Loucy (cell line): ENCODE data around the gene LRRC14B.

Experiments
- H2AFZ ChIP-seq: fragments of 200-600 bp; sonication (generic); 2 replicates; pipeline ENCODE4 v1.6.0; 2016; ENCODE audit warnings: antibody characterized with exemption, mild to moderate bottlenecking, low read length, moderate library complexity
- H3F3A ChIP-seq: fragments of 200-600 bp; 2 replicates; pipeline ENCODE4 v1.6.0; 2016; ENCODE audit warnings: antibody characterized with exemption, low read depth, mild to moderate bottlenecking
- H3K27me3 ChIP-seq: fragments of 200-600 bp; sonication (generic); 2 replicates; pipeline ENCODE4 v1.6.1; 2014; ENCODE audit warnings: low read length, mild to moderate bottlenecking; ENCODE audit not compliant: insufficient read depth, poor library complexity, severe bottlenecking
- H3K36me3 ChIP-seq: fragments of 200-600 bp; sonication (generic); 2 replicates; pipeline ENCODE4 v1.6.1; 2016; ENCODE audit warnings: low read length; ENCODE audit not compliant: insufficient read depth
- H3K4me1 ChIP-seq: fragments of 200-600 bp; sonication (generic); 2 replicates; pipeline ENCODE4 v1.5.1; 2014; ENCODE audit warnings: low read length, mild to moderate bottlenecking; ENCODE audit not compliant: insufficient read depth, poor library complexity, severe bottlenecking
- H3K4me2 ChIP-seq: fragments of 200-600 bp; sonication (generic); 2 replicates; pipeline ENCODE4 v1.6.0; 2014; ENCODE audit warnings: antibody characterized with exemption, low read length, low read depth, mild to moderate bottlenecking; ENCODE audit not compliant: poor library complexity, severe bottlenecking
- H3K4me3 ChIP-seq: fragments of 200-600 bp; sonication (generic); 2 replicates; pipeline ENCODE4 v1.5.1; 2014; ENCODE audit warnings: low read length, mild to moderate bottlenecking, mixed read lengths; ENCODE audit not compliant: poor library complexity, severe bottlenecking
- H3K79me2 ChIP-seq: fragments of 200-600 bp; sonication (generic); 2 replicates; pipeline ENCODE4 v1.6.1; 2014; ENCODE audit warnings: low read length; ENCODE audit not compliant: insufficient read depth
- H3K9ac ChIP-seq: fragments of 200-600 bp; sonication (generic); 2 replicates; pipeline ENCODE4 v1.6.0; 2014; ENCODE audit warnings: mild to moderate bottlenecking, low read depth, low read length, moderate library complexity; ENCODE audit not compliant: poor library complexity, severe bottlenecking
- H3K9me2 ChIP-seq: fragments of 200-600 bp; sonication (generic); replicated peaks from 2 replicates; pipeline ENCODE4 v1.6.1; 2016; ENCODE audit warnings: low read depth, low read length, mixed read lengths
- H3K9me3 ChIP-seq: fragments of 200-600 bp; sonication (generic); 2 replicates; pipeline ENCODE4 v1.6.1; 2014; ENCODE audit warnings: mild to moderate bottlenecking, antibody characterized with exemption, low read length, low read depth; ENCODE audit not compliant: insufficient read depth
- H4K20me1 ChIP-seq: fragments of 200-600 bp; sonication (generic); 2 replicates; pipeline ENCODE4 v1.6.0; 2014; ENCODE audit warnings: antibody characterized with exemption, low read length, mild to moderate bottlenecking; ENCODE audit not compliant: insufficient read depth, poor library complexity, severe bottlenecking
- CTCF ChIP-seq: fragments of 200-600 bp; sonication (generic); conservative IDR thresholded peaks from 2 replicates; pipeline ENCODE4 v1.5.1; 2014; ENCODE audit warnings: mild to moderate bottlenecking, antibody characterized with exemption, low read length
- EZH2phosphoT487 ChIP-seq: fragments of 200-600 bp; IDR thresholded peaks from 2 replicates; pipeline ENCODE4 v1.6.1; 2018; ENCODE audit warnings: antibody characterized with exemption, mild to moderate bottlenecking, moderate library complexity, borderline replicate concordance

Gene LRRC14B

GRCh38 chr5:191949-192690, 825 bp downstream of the LRRC14B start:
- Histone ChIP-seq H3K4me1 (peaks cover 52% of the 10 kb centered on the region), H3K9ac (no peak overlapping the region)

GRCh38 chr5:192691-192969, 1.3 kb downstream of the LRRC14B start:
- H3K4me2 ChIP-seq, result no peak overlapping the region
- H2AFZ ChIP-seq, result no peak overlapping the region
- no peaks in the 10 kb centered on the region for H4K20me1 ChIP-seq
- H3K9me3 ChIP-seq, result no peaks in the 10 kb centered on the region
- H3K9ac ChIP-seq, result no peak overlapping the region
- no peaks in the 10 kb centered on the region for H3F3A ChIP-seq
- no peak overlapping the region for H3K4me3 ChIP-seq
- no peaks in the 10 kb centered on the region for H3K79me2 ChIP-seq
- peaks cover 47% of the 10 kb centered on the region for H3K4me1 ChIP-seq
- no peaks in the 10 kb centered on the region for H3K27me3 ChIP-seq
- H3K9me2 ChIP-seq, result no peaks in the 10 kb centered on the region
- H3K36me3 ChIP-seq, result no peaks in the 10 kb centered on the region
- TF ChIP-seq EZH2phosphoT487, result no peak
- no peak for TF ChIP-seq CTCF

More at GRCh38 chr5:191949-192690, 825 bp downstream of the LRRC14B start:
- H4K20me1 ChIP-seq, result no peaks in the 10 kb centered on the region
- no peaks in the 10 kb centered on the region for H3K9me2 ChIP-seq
- no peak overlapping the region for H3K4me2 ChIP-seq
- no peaks in the 10 kb centered on the region for H3K27me3 ChIP-seq
- H3K36me3 ChIP-seq, result no peaks in the 10 kb centered on the region
- no peaks in the 10 kb centered on the region for H3F3A ChIP-seq
- H3K79me2 ChIP-seq, result no peaks in the 10 kb centered on the region
- no peak overlapping the region for H2AFZ ChIP-seq
- no peak overlapping the region for H3K4me3 ChIP-seq
- TF ChIP-seq CTCF (no peak), EZH2phosphoT487 (no peak)
- H3K9me3 ChIP-seq, result no peaks in the 10 kb centered on the region

DNA sequence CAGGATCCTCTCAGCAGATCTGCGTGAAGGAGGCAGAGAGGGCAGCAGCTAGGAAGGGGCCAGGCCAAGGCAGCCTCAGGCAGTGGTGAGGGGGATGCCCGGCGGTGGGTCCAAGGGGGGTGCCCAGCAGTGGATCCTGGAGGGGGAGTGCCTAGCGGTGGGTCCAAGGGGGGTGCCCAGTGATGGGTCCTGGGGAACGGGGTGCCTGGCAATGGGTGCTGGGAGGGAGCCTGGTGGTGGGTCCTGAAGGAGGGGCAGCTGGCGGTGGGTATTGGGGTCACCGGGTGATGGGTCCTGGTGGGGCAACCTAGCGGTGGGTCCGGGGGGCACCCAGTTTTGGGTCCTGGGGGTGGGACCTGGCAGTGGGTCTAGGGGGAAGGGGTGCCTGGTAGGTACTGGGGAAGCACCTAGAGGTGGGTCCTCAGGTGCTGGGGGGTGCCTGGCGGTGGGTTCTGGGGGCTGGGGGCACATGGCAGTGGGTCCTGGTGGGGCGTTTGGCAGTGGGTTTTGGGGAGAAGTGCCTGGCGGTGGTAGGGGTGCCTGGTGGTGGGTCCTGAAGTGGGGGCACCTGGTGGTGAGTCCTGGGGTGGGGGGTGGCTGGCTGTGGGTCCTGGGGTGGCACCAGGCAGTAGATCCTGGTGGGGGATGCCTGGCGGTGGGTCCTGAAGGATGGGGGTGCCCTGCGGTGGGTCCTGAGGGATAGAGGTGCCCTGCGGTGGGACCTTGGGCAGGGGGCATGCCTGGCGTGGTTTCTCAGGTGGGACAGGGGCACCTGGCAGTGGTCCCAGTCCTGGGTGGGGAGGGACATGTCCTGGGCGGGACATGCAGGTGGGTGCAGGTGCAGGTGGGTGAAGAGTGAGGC, 1.9 kb downstream of the LRRC14B start:
- H3K4me3 ChIP-seq, result no peak overlapping the region
- no peaks in the 10 kb centered on the region for H4K20me1 ChIP-seq
- no peak overlapping the region for H2AFZ ChIP-seq
- no peaks in the 10 kb centered on the region for H3K9me2 ChIP-seq
- no peak overlapping the region for H3K9ac ChIP-seq
- peaks cover 41% of the 10 kb centered on the region for H3K4me1 ChIP-seq
- no peak overlapping the region for H3K4me2 ChIP-seq
- H3K27me3 ChIP-seq, result no peaks in the 10 kb centered on the region
- H3K9me3 ChIP-seq, result no peaks in the 10 kb centered on the region
- no peak for TF ChIP-seq CTCF
- no peak for TF ChIP-seq EZH2phosphoT487
- no peaks in the 10 kb centered on the region for H3K36me3 ChIP-seq
- H3K79me2 ChIP-seq, result no peaks in the 10 kb centered on the region
- H3F3A ChIP-seq, result no peaks in the 10 kb centered on the region
